SK-N-SH (cell line): ENCODE measurements around the gene CEP57L1. TPM values are rescaled to one million over a fixed set of nuclear protein-coding genes. Genes with fewer than 3 reads are reported as not detected.

Experiments used
- CTCF ChIA-PET: fragments of 300-600, 350-600 bp; formaldehyde crosslinking; extraction: SDS; loops from one replicate; lab custom pipeline; 2021; lab: Yijun Ruan, JAX
- POLR2A ChIA-PET: fragments of 350-600 bp; sonication (Branson Sonifier 250); formaldehyde crosslinking; extraction: SDS; loops from one replicate; lab custom pipeline; 2020; ENCODE audit warnings: antibody characterized with exemption, inconsistent platforms; lab: Yijun Ruan, JAX
- DNase-seq: peaks from one replicate; pipeline ENCODE4 v3.0.0; 2012
- H2AFZ ChIP-seq: fragments of 200-600 bp; sonication (generic); 2 replicates; pipeline ENCODE4 v1.8.1; 2016; ENCODE audit warnings: antibody characterized with exemption, mild to moderate bottlenecking, low read depth
- H3F3A ChIP-seq: fragments of 200-600 bp; sonication (generic); replicated peaks from 2 replicates; pipeline ENCODE3; 2016; ENCODE audit warnings: antibody characterized with exemption, mild to moderate bottlenecking; ENCODE audit not compliant: insufficient read depth
- H3K27ac ChIP-seq, 2 experiments: fragments of 200-500 bp in 1 of 2; fragments of 200-600 bp in 1 of 2; sonication (Bioruptor generic) in 1 of 2; sonication (generic), shearing (Covaris generic) in 1 of 2; 2 replicates each; pipeline versions ENCODE4 v1.5.1 to v1.6.1; 2014 to 2016; ENCODE audit warnings: low read depth in 2 of 2, inconsistent platforms in 1 of 2, low read length in 1 of 2, mild to moderate bottlenecking in 1 of 2, mixed read lengths in 1 of 2
- H3K27me3 ChIP-seq: fragments of 200-600 bp; sonication (generic), shearing (Covaris generic); 2 replicates; pipeline ENCODE4 v1.6.1; 2016; ENCODE audit warnings: mixed run types; ENCODE audit not compliant: insufficient read depth
- H3K36me3 ChIP-seq, 2 experiments: fragments of 200-500 bp in 1 of 2; fragments of 200-600 bp in 1 of 2; sonication (Bioruptor generic) in 1 of 2; sonication (generic) in 1 of 2; replicated peaks in 1 of 2; 2 replicates each; pipeline versions ENCODE3 to v1.5.1; 2014 to 2016; ENCODE audit warnings: low read length in 1 of 2, mild to moderate bottlenecking in 1 of 2; ENCODE audit not compliant: insufficient read depth in 2 of 2, control insufficient read depth in 1 of 2
- H3K4me1 ChIP-seq, 2 experiments: fragments of 200-500 bp in 1 of 2; fragments of 200-600 bp in 1 of 2; sonication (Bioruptor generic) in 1 of 2; sonication (generic), shearing (Covaris generic) in 1 of 2; 2 replicates each; pipeline versions ENCODE4 v1.5.1 to v1.6.1; 2014 to 2016; ENCODE audit warnings: low read depth in 1 of 2, low read length in 1 of 2, mixed run types in 1 of 2; ENCODE audit not compliant: insufficient read depth in 2 of 2, control insufficient read depth in 1 of 2
- H3K4me2 ChIP-seq: fragments of 200-600 bp; sonication (generic), shearing (Covaris generic); 2 replicates; pipeline ENCODE4 v1.6.1; 2017; ENCODE audit warnings: mixed run types
- H3K4me3 ChIP-seq, 2 experiments: fragments of 200-500 bp in 1 of 2; fragments of 200-600 bp in 1 of 2; sonication (Bioruptor generic) in 1 of 2; sonication (generic), shearing (Covaris generic) in 1 of 2; 2 replicates each; pipeline versions ENCODE4 v1.5.1 to v1.8.1; 2014 to 2016; ENCODE audit warnings: low read depth in 2 of 2, inconsistent platforms in 1 of 2, low read length in 1 of 2, mild to moderate bottlenecking in 1 of 2, mixed read lengths in 1 of 2, moderate library complexity in 1 of 2
- H3K79me2 ChIP-seq: fragments of 200-600 bp; sonication (generic); 2 replicates; pipeline ENCODE4 v1.8.1; 2017; ENCODE audit warnings: mild to moderate bottlenecking; ENCODE audit not compliant: insufficient read depth
- H3K9ac ChIP-seq: fragments of 200-600 bp; sonication (generic); 2 replicates; pipeline ENCODE4 v1.6.1; 2017; ENCODE audit warnings: mixed run types
- H3K9me2 ChIP-seq: fragments of 200-600 bp; sonication (generic); 2 replicates; pipeline ENCODE4 v1.6.1; 2017; ENCODE audit warnings: mixed run types
- H3K9me3 ChIP-seq: fragments of 200-600 bp; sonication (generic); 2 replicates; pipeline ENCODE4 v1.6.1; 2017; ENCODE audit warnings: mixed run types, mild to moderate bottlenecking, moderate library complexity
- H4K20me1 ChIP-seq: fragments of 200-600 bp; sonication (generic); 2 replicates; pipeline ENCODE4 v1.6.1; 2017; ENCODE audit warnings: mild to moderate bottlenecking, mixed run types; ENCODE audit not compliant: insufficient read depth
- CHD2 ChIP-seq: fragments of 150-350 bp; IDR thresholded peaks from 2 replicates; pipeline ENCODE4 v1.6.1; 2018; ENCODE audit warnings: low read length; ENCODE audit not compliant: partially characterized antibody
- CTCF ChIP-seq: fragments of 200-600 bp; sonication (generic); IDR thresholded peaks from 2 replicates; pipeline ENCODE4 v1.6.1; 2017; ENCODE audit warnings: antibody characterized with exemption, mild to moderate bottlenecking, moderate library complexity
- ELF1 ChIP-seq: IDR thresholded peaks from 2 replicates; pipeline ENCODE4 v1.4.0; 2012
- EP300 ChIP-seq, 2 experiments: IDR thresholded peaks; 2 replicates each; pipeline versions ENCODE4 v1.4.0 to v1.6.1; 2012; ENCODE audit warnings: borderline replicate concordance in 1 of 2, low read depth in 1 of 2, low read length in 1 of 2
- EZH2phosphoT487 ChIP-seq: fragments of 200-600 bp; sonication (generic); IDR thresholded peaks from 2 replicates; pipeline ENCODE4 v1.6.1; 2017; ENCODE audit warnings: low read depth, mixed run types, mild to moderate bottlenecking, antibody characterized with exemption, moderate library complexity, borderline replicate concordance
- JUND ChIP-seq: IDR thresholded peaks from 2 replicates; pipeline ENCODE4 v1.4.0; 2012
- MAX ChIP-seq: IDR thresholded peaks from 2 replicates; pipeline ENCODE4 v1.4.0; 2012; ENCODE audit warnings: low read depth
- MEF2A ChIP-seq: IDR thresholded peaks from 2 replicates; pipeline ENCODE4 v1.4.0; 2012; ENCODE audit warnings: low read depth, borderline replicate concordance
- MXI1 ChIP-seq: IDR thresholded peaks from 2 replicates; pipeline ENCODE4 v1.6.1; 2012; ENCODE audit warnings: mild to moderate bottlenecking, low read depth, low read length, improper control_type of control experiment
- NFIC ChIP-seq: IDR thresholded peaks from 2 replicates; pipeline ENCODE4 v1.4.0; 2012; ENCODE audit warnings: borderline replicate concordance
- SMC3 ChIP-seq: IDR thresholded peaks from 2 replicates; pipeline ENCODE4 v1.6.1; 2012; ENCODE audit warnings: low read depth, low read length, improper control_type of control experiment
- TAF1 ChIP-seq: IDR thresholded peaks from 2 replicates; pipeline ENCODE4 v1.6.1; 2012; ENCODE audit warnings: low read depth, mild to moderate bottlenecking, low read length, moderate library complexity, borderline replicate concordance
- ZBTB33 ChIP-seq: IDR thresholded peaks from 2 replicates; pipeline ENCODE4 v1.4.0; 2012; ENCODE audit warnings: low read depth, borderline replicate concordance
- WGBS: methylation state at CpG from one replicate; pipeline ENCODE4 v1.1.6; 2017; ENCODE audit warnings: low lambda C conversion rate; 5-methylcytosine and 5-hydroxymethylcytosine counted together
- polyA plus RNA-seq, 3 experiments: library from polyadenylated mRNA; depleted of rRNA; stranded (reverse); fragments of >200 nt; gene quantifications; 2 replicates each; pipeline ENCODE4 v1.2.3, GENCODE V29; 2012

Gene CEP57L1
- polyA plus RNA-seq, 1 of the 3 experiments (the other 2 are of a cell fraction) = 7.3 TPM

- no peak overlapping the region for H3K9ac ChIP-seq
- H3K36me3 ChIP-seq = no peaks in the 10 kb centered on the region
- CTCF ChIA-PET = interaction anchor here (0.8 kb wide), 1 partner anchor 20 kb away, joined by 3 read pairs; no protein-coding TSS in a partner anchor
Observed at GRCh38 chr6:109062216-109062615, 33.1 kb upstream of the CEP57L1 start.

GRCh38 chr6:109062767-109063352, 32.4 kb upstream of the CEP57L1 start:
- CTCF ChIA-PET = interaction anchor here (0.8 kb wide), 1 partner anchor 19 kb away, joined by 3 read pairs; no protein-coding TSS in a partner anchor

More at GRCh38 chr6:109062216-109062615, 33.1 kb upstream of the CEP57L1 start:
- H3K4me1 ChIP-seq = no peaks in the 10 kb centered on the region; a peak in 1 of 4 replicates
- WGBS = 92% methylated on average over 5 of the region's 5 CpGs
- H3K4me3 ChIP-seq = no peak overlapping the region
- no peaks in the 10 kb centered on the region for H3K9me3 ChIP-seq
- H3K9me2 ChIP-seq = no peaks in the 10 kb centered on the region
- no peaks in the 10 kb centered on the region; the same call in 1 of the 2 replicates for H3K79me2 ChIP-seq
- H3K4me2 ChIP-seq = no peak overlapping the region
- H3K27me3 ChIP-seq = no peaks in the 10 kb centered on the region
- no peak overlapping the region for H2AFZ ChIP-seq
- DNase-seq = no peak
- H4K20me1 ChIP-seq = no peaks in the 10 kb centered on the region
- POLR2A ChIA-PET = interaction anchor here (0.7 kb wide), 1 partner anchor 118 kb away, joined by 3 read pairs; no protein-coding TSS in a partner anchor
- H3F3A ChIP-seq = no peaks in the 10 kb centered on the region
- TF ChIP-seq CHD2 (no peak), JUND (no peak)
- TF ChIP-seq, all 33 proteins: peak for 0
- H3K27ac ChIP-seq = no peak overlapping the region

More at GRCh38 chr6:109062767-109063352, 32.4 kb upstream of the CEP57L1 start:
- H3F3A ChIP-seq = no peaks in the 10 kb centered on the region
- no peak overlapping the region for H3K4me3 ChIP-seq
- H2AFZ ChIP-seq = no peak overlapping the region
- no peaks in the 10 kb centered on the region; the same call in 1 of the 2 replicates for H3K79me2 ChIP-seq
- H3K4me2 ChIP-seq = no peak overlapping the region
- no peak for TF ChIP-seq ELF1
- no peak for TF ChIP-seq SMC3
- no peak for TF ChIP-seq CTCF
- TF ChIP-seq TAF1 = no peak
- no peak for TF ChIP-seq MEF2A
- TF ChIP-seq EZH2phosphoT487 = no peak
- no peak for TF ChIP-seq MXI1
- no peak for TF ChIP-seq MAX
- no peak for TF ChIP-seq CHD2
- no peak for TF ChIP-seq EP300 (IDR thresholded peaks at IDR 0.05; ENCODE audit: borderline replicate concordance in 1 of 2, low read depth in 1 of 2, low read length in 1 of 2)
- TF ChIP-seq NFIC = no peak
- no peak for TF ChIP-seq ZBTB33
- POLR2A ChIA-PET = interaction anchor here (0.7 kb wide), 1 partner anchor 119 kb away, joined by 3 read pairs; no protein-coding TSS in a partner anchor
- no peaks in the 10 kb centered on the region for H3K9me3 ChIP-seq
- no peaks in the 10 kb centered on the region; a peak in 1 of 4 replicates for H3K4me1 ChIP-seq
- H3K27me3 ChIP-seq = no peaks in the 10 kb centered on the region
- H3K36me3 ChIP-seq = no peaks in the 10 kb centered on the region
- no peaks in the 10 kb centered on the region for H3K9me2 ChIP-seq
- no peak overlapping the region for H3K27ac ChIP-seq
- 87% methylated on average over 4 of the region's 4 CpGs for WGBS
- H4K20me1 ChIP-seq = no peaks in the 10 kb centered on the region
- no peak for DNase-seq
- H3K9ac ChIP-seq = no peak overlapping the region
